Thyroid gland (tissue), 4 donors: ENCODE data around the gene LETM1. TPM values are rescaled to one million over a fixed set of nuclear protein-coding genes. Genes with fewer than 3 reads are reported as not detected.

Source experiments
- DNase-seq, 2 donors: peaks; one replicate each; pipeline ENCODE4 v3.0.0-alpha.2; 2019
- H3K27ac ChIP-seq, 3 donors: fragments of 200-600 bp; sonication (generic); 1 replicate in 2 of 3; 2 replicates in 1 of 3; pipeline ENCODE4 v1.5.1; 2016 to 2019; ENCODE audit warnings: mild to moderate bottlenecking in 1 of 3, moderate library complexity in 1 of 3
- H3K27me3 ChIP-seq: fragments of 200-600 bp; sonication (generic); one replicate; pipeline ENCODE4 v1.5.1; 2019
- H3K36me3 ChIP-seq, 2 donors: fragments of 200-600 bp; sonication (generic); one replicate each; pipeline ENCODE4 v1.5.1; 2016 to 2019
- H3K4me1 ChIP-seq, 2 donors: fragments of 200-600 bp; sonication (generic); one replicate each; pipeline ENCODE4 v1.5.1; 2017 to 2019
- H3K4me3 ChIP-seq, 3 donors: fragments of 200-600 bp; sonication (generic); replicated peaks in 1 of 3; 1 replicate in 2 of 3; 2 replicates in 1 of 3; pipeline ENCODE4 v1.5.1; 2016; ENCODE audit warnings: mild to moderate bottlenecking in 1 of 3
- H3K9me3 ChIP-seq: fragments of 200-600 bp; sonication (generic); one replicate; pipeline ENCODE4 v1.5.1; 2017
- CTCF ChIP-seq, 6 experiments: fragments of 200-600 bp in 3 of 6; fragments of 450-650 bp in 3 of 6; sonication (generic) in 3 of 6; IDR thresholded peaks; one replicate each; pipeline ENCODE4 v1.5.1; 2016 to 2019; ENCODE audit warnings: antibody characterized with exemption in 6 of 6, mild to moderate bottlenecking in 2 of 6, inconsistent platforms in 1 of 6, moderate library complexity in 1 of 6
- POLR2A ChIP-seq, 2 donors: fragments of 450-650 bp; IDR thresholded peaks; one replicate each; pipeline ENCODE4 v1.6.1; 2017; ENCODE audit warnings: antibody characterized with exemption in 2 of 2, mild to moderate bottlenecking in 2 of 2, moderate library complexity in 1 of 2
- WGBS, 2 donors: methylation state at CpG; one replicate each; pipeline ENCODE4 v1.1.5; 2017; 5-methylcytosine and 5-hydroxymethylcytosine counted together
- intact Hi-C: fragments of 100-400 bp; cut with DNase I; formaldehyde crosslinking; loops from one replicate; pipeline ENCODE4 v1.15.1; 2023
- total RNA-seq, 4 donors: library from RNA; depleted of rRNA; stranded (reverse); fragments of >200 nt; gene quantifications; one replicate each; pipeline ENCODE4 v1.2.3, GENCODE V29; 2016

LETM1 gene
- total RNA-seq, 4 donors from 2014 or later = 30.1 to 58.4 (median 49.0) TPM

- no peaks in the 10 kb centered on the region for H3K27me3 ChIP-seq
- no peak overlapping the region for H3K4me3 ChIP-seq
- peaks cover 6% of the 10 kb centered on the region in 2 donors for H3K36me3 ChIP-seq
- TF ChIP-seq POLR2A (IDR thresholded peaks at IDR 0.05) = no peak
- TF ChIP-seq CTCF (IDR thresholded peaks at IDR 0.05) = no peak
- H3K9me3 ChIP-seq = no peaks in the 10 kb centered on the region
- 78 to 84% methylated on average over 10 to 11 of the region's 11 CpGs for WGBS, 2 donors
- H3K27ac ChIP-seq = no peak overlapping the region
- no peaks in the 10 kb centered on the region for H3K4me1 ChIP-seq
- intact Hi-C loops = loop anchor here (5.0 kb wide), 1 partner anchor 62 kb away; no protein-coding TSS in a partner anchor
- DNase-seq = no peak
Measured at GRCh38 chr4:1808851-1809753, 46.9 kb downstream of the LETM1 start.

- H3K4me1 ChIP-seq = no peaks in the 10 kb centered on the region
- intact Hi-C loops = loop anchor here (5.0 kb wide), 1 partner anchor 61 kb away; no protein-coding TSS in a partner anchor
- no peak for TF ChIP-seq CTCF (IDR thresholded peaks at IDR 0.05)
- TF ChIP-seq POLR2A (IDR thresholded peaks at IDR 0.05) = no peak
- H3K4me3 ChIP-seq = no peak overlapping the region
- H3K36me3 ChIP-seq = no peaks in the 10 kb centered on the region
- no peaks in the 10 kb centered on the region for H3K27me3 ChIP-seq
- H3K27ac ChIP-seq = no peak overlapping the region
- 90 to 94% methylated on average over 6 of the region's 6 CpGs for WGBS, 2 donors
- no peak for DNase-seq
- H3K9me3 ChIP-seq = no peaks in the 10 kb centered on the region
Measured at GRCh38 chr4:1808396-1808795, 47.6 kb downstream of the LETM1 start.

GRCh38 chr4:1807332-1807777 is 48.6 kb downstream of the LETM1 start:
- no peaks in the 10 kb centered on the region for H3K9me3 ChIP-seq
- no peak for DNase-seq
- intact Hi-C loops = loop anchor here (5.0 kb wide), 1 partner anchor 60 kb away; no protein-coding TSS in a partner anchor
- H3K27me3 ChIP-seq = no peaks in the 10 kb centered on the region
- no peak overlapping the region for H3K4me3 ChIP-seq
- 86% methylated on average over 3 to 8 of the region's 16 CpGs for WGBS, 2 donors
- no peak overlapping the region for H3K27ac ChIP-seq
- TF ChIP-seq CTCF (IDR thresholded peaks at IDR 0.05) = no peak
- no peak for TF ChIP-seq POLR2A (IDR thresholded peaks at IDR 0.05)
- H3K4me1 ChIP-seq = no peaks in the 10 kb centered on the region
- H3K36me3 ChIP-seq = no peaks in the 10 kb centered on the region

- no peaks in the 10 kb centered on the region for H3K4me1 ChIP-seq
- H3K4me3 ChIP-seq = no peak overlapping the region
- no peaks in the 10 kb centered on the region for H3K36me3 ChIP-seq
- H3K27ac ChIP-seq = no peak overlapping the region
- H3K9me3 ChIP-seq = no peaks in the 10 kb centered on the region
- 72% methylated on average over 14 of the region's 41 CpGs; no CpG with 5 or more reads in 1 of the 2 donors for WGBS, 2 donors
- intact Hi-C loops = loop anchor here (5.0 kb wide), 1 partner anchor 59 kb away; no protein-coding TSS in a partner anchor
- DNase-seq = peak in 1 of 2 donors; percentile 28
- no peaks in the 10 kb centered on the region for H3K27me3 ChIP-seq
- no peak for TF ChIP-seq CTCF (IDR thresholded peaks at IDR 0.05)
- TF ChIP-seq POLR2A (IDR thresholded peaks at IDR 0.05) = no peak
Measured at GRCh38 chr4:1806596-1807331, 49.2 kb downstream of the LETM1 start.
